NCI-H2029 (cell line): ENCODE data around the gene SLC35E1.
"Not testable (repeated sequence)": the region's sequence is repeated elsewhere in the genome, so short reads cannot be mapped to it uniquely, and the experiment has no call there.

Source experiments
- DNase-seq: peaks from one replicate; lab custom pipeline; 2025; lab: John Stamatoyannopoulos, UW

The SLC35E1 gene

GRCh38 chr19:16581145-16581970 lies 9.1 kb upstream of the SLC35E1 start:
- DNase-seq = no peak

GRCh38 chr19:16579381-16579780 lies 7.2 kb upstream of the SLC35E1 start:
- DNase-seq = no peak

- DNase-seq = no peak
Measured at GRCh38 chr19:16577531-16577985, 5.3 kb upstream of the SLC35E1 start.

GRCh38 chr19:16576690-16577530 lies 4.7 kb upstream of the SLC35E1 start:
- no peak for DNase-seq

- DNase-seq = no peak
Measured at GRCh38 chr19:16575861-16576689, 3.9 kb upstream of the SLC35E1 start.

- DNase-seq = no peak
Measured at GRCh38 chr19:16575282-16575681, 3.1 kb upstream of the SLC35E1 start.

- no peak for DNase-seq
Measured at GRCh38 chr19:16573925-16574324, 1.7 kb upstream of the SLC35E1 start.

- DNase-seq = no peak
Measured at GRCh38 chr19:16573296-16573695, 1.1 kb upstream of the SLC35E1 start.

- DNase-seq = no peak
Measured at GRCh38 chr19:16571822-16572331, 338 bp downstream of the SLC35E1 start.

GRCh38 chr19:16571283-16571682 lies 932 bp downstream of the SLC35E1 start:
- no peak for DNase-seq

- no peak for DNase-seq
Measured at GRCh38 chr19:16569609-16570320, 2.5 kb downstream of the SLC35E1 start.

- no peak for DNase-seq
Measured at GRCh38 chr19:16566702-16567101, 5.5 kb downstream of the SLC35E1 start.

GRCh38 chr19:16566161-16566560 lies 6.1 kb downstream of the SLC35E1 start:
- DNase-seq = no peak

- DNase-seq = no peak
Measured at GRCh38 chr19:16564842-16565241, 7.4 kb downstream of the SLC35E1 start.

GRCh38 chr19:16562608-16563025 lies 9.6 kb downstream of the SLC35E1 start:
- DNase-seq = no peak

- no peak for DNase-seq
Measured at GRCh38 chr19:16561382-16561781, 10.8 kb downstream of the SLC35E1 start.

- no peak for DNase-seq
Measured at GRCh38 chr19:16559780-16560276, 12.4 kb downstream of the SLC35E1 start.

- DNase-seq = no peak
Measured at GRCh38 chr19:16554776-16555175, 17.4 kb downstream of the SLC35E1 start.

- not testable (repeated sequence) for DNase-seq
Measured at GRCh38 chr19:16551902-16552301, 20.3 kb downstream of the SLC35E1 start.

GRCh38 chr19:16548956-16549355 lies 23.3 kb downstream of the SLC35E1 start:
- DNase-seq = no peak
